ENCODE data around the gene CIRBP. TPM values are rescaled to one million over a fixed set of nuclear protein-coding genes. Genes with fewer than 3 reads are reported as not detected.

The CIRBP gene
- total RNA-seq, 2 experiments from 2014 or later, result 161 to 180 TPM

GRCh38 chr19:1295169-1296012, 26.3 kb downstream of the CIRBP start:
- Mint-ChIP-seq H3K4me3 (no peak overlapping the region), H3K36me3 (ENCODE audit: low read depth) (no peaks in the 10 kb centered on the region), H3K9me3 (no peaks in the 10 kb centered on the region), H3K4me1 (ENCODE audit: low read depth) (no peaks in the 10 kb centered on the region), H3K27me3 (peaks cover 17% of the 10 kb centered on the region), H3K27ac (no peak overlapping the region)
- POLR2A ChIA-PET, result interaction anchor here (0.7 kb wide), 1 partner anchor 13 kb away, joined by 3 read pairs; no protein-coding TSS in a partner anchor
- DNase-seq (peak; percentile 56), ATAC-seq (peak; percentile 71)
- CTCF ChIA-PET, result no interaction called here
- TF ChIP-seq CTCF (IDR thresholded peaks at IDR 0.05), result no peak
- intact Hi-C loops (cut with micrococcal nuclease), result no loop called here

GRCh38 chr19:1296078-1296477, 26.9 kb downstream of the CIRBP start:
- no peak overlapping the region for H3K4me3 Mint-ChIP-seq
- TF ChIP-seq CTCF (IDR thresholded peaks at IDR 0.05), result no peak
- POLR2A ChIA-PET, result no interaction called here
- no peaks in the 10 kb centered on the region for H3K4me1 Mint-ChIP-seq (ENCODE audit: low read depth)
- DNase-seq (no peak), ATAC-seq (no peak)
- intact Hi-C loops (cut with micrococcal nuclease), result no loop called here
- peaks cover 17% of the 10 kb centered on the region for H3K27me3 Mint-ChIP-seq
- CTCF ChIA-PET, result no interaction called here
- H3K9me3 Mint-ChIP-seq, result no peaks in the 10 kb centered on the region
- H3K36me3 Mint-ChIP-seq (ENCODE audit: low read depth), result no peaks in the 10 kb centered on the region
- H3K27ac Mint-ChIP-seq, result no peak overlapping the region

- no peak for ATAC-seq
- intact Hi-C loops (cut with micrococcal nuclease), result no loop called here
Measured at GRCh38 chr19:1296575-1297271, 27.6 kb downstream of the CIRBP start.

GRCh38 chr19:1298235-1298634, 29.1 kb downstream of the CIRBP start:
- no peaks in the 10 kb centered on the region for H3K9me3 Mint-ChIP-seq
- POLR2A ChIA-PET, result interaction anchor here (1.2 kb wide), 1 partner anchor 10 kb away, joined by 3 read pairs; no protein-coding TSS in a partner anchor
- CTCF ChIA-PET, result no interaction called here
- H3K27me3 Mint-ChIP-seq, result peaks cover 11% of the 10 kb centered on the region
- H3K36me3 Mint-ChIP-seq (ENCODE audit: low read depth), result no peaks in the 10 kb centered on the region
- intact Hi-C loops (cut with micrococcal nuclease), result no loop called here
- TF ChIP-seq CTCF (IDR thresholded peaks at IDR 0.05), result no peak
- ATAC-seq (no peak), DNase-seq (no peak)
- H3K4me3 Mint-ChIP-seq, result no peak overlapping the region
- H3K27ac Mint-ChIP-seq, result no peak overlapping the region
- no peaks in the 10 kb centered on the region for H3K4me1 Mint-ChIP-seq (ENCODE audit: low read depth)

More at GRCh38 chr19:1296575-1297271, 27.6 kb downstream of the CIRBP start:
- no peaks in the 10 kb centered on the region for H3K9me3 Mint-ChIP-seq
- no peak for DNase-seq
- CTCF ChIA-PET, result no interaction called here
- no peak for TF ChIP-seq CTCF (IDR thresholded peaks at IDR 0.05)
- POLR2A ChIA-PET, result no interaction called here
- H3K27me3 Mint-ChIP-seq, result peaks cover 17% of the 10 kb centered on the region
- no peak overlapping the region for H3K27ac Mint-ChIP-seq
- H3K36me3 Mint-ChIP-seq (ENCODE audit: low read depth), result no peaks in the 10 kb centered on the region
- H3K4me3 Mint-ChIP-seq, result no peak overlapping the region
- H3K4me1 Mint-ChIP-seq (ENCODE audit: low read depth), result no peaks in the 10 kb centered on the region

- H3K4me3 Mint-ChIP-seq, result no peak overlapping the region
- CTCF ChIA-PET, result no interaction called here
- H3K27me3 Mint-ChIP-seq, result peaks cover 6% of the 10 kb centered on the region
- H3K4me1 Mint-ChIP-seq (ENCODE audit: low read depth), result no peaks in the 10 kb centered on the region
- intact Hi-C loops (cut with micrococcal nuclease), result no loop called here
- H3K27ac Mint-ChIP-seq, result no peak overlapping the region
- H3K36me3 Mint-ChIP-seq (ENCODE audit: low read depth), result no peaks in the 10 kb centered on the region
- H3K9me3 Mint-ChIP-seq, result no peaks in the 10 kb centered on the region
- ATAC-seq, result no peak
- POLR2A ChIA-PET, result no interaction called here
- DNase-seq, result no peak
- no peak for TF ChIP-seq CTCF (IDR thresholded peaks at IDR 0.05)
Measured at GRCh38 chr19:1299801-1300200, 30.7 kb downstream of the CIRBP start.
